GM19467 (cell line): ENCODE results near the gene ABCC12.
"Not testable (repeated sequence)": the region's sequence is repeated elsewhere in the genome, so short reads cannot be mapped to it uniquely, and the experiment has no call there.

Experiments
- ATAC-seq: cut with Tn5 transposase; IDR thresholded peaks from one replicate; pipeline ENCODE4 v1.9.1; 2021; ENCODE audit warnings: mild to moderate bottlenecking, moderate library complexity; ENCODE audit not compliant: unreplicated experiment

The ABCC12 gene

GRCh38 chr16:48155926-48156789, at the start of gene ABCC12:
ABCC12 (minus strand) TSS chr16:48155993; CDS start chr16:48146424, 9,569 bp downstream.
- no peak for ATAC-seq

- no peak for ATAC-seq
Observed at GRCh38 chr16:48204825-48205151, 49.0 kb upstream of the ABCC12 start.

- ATAC-seq, result no peak
Observed at GRCh38 chr16:48203974-48204824, 48.4 kb upstream of the ABCC12 start.

- ATAC-seq, result no peak
Observed at GRCh38 chr16:48201515-48202201, 45.9 kb upstream of the ABCC12 start.

GRCh38 chr16:48197294-48197693, 41.5 kb upstream of the ABCC12 start:
- ATAC-seq, result no peak

GRCh38 chr16:48194828-48195556, 39.2 kb upstream of the ABCC12 start:
- no peak for ATAC-seq

- no peak for ATAC-seq
Observed at GRCh38 chr16:48193846-48194245, 38.1 kb upstream of the ABCC12 start.

GRCh38 chr16:48188449-48189102, 32.8 kb upstream of the ABCC12 start:
- peak; percentile 91 for ATAC-seq

GRCh38 chr16:48187779-48188178, 32.0 kb upstream of the ABCC12 start:
- ATAC-seq, result no peak

GRCh38 chr16:48184681-48185080, 28.9 kb upstream of the ABCC12 start:
- no peak for ATAC-seq

- no peak for ATAC-seq
Observed at GRCh38 chr16:48182979-48183537, 27.3 kb upstream of the ABCC12 start.

GRCh38 chr16:48181746-48182520, 26.1 kb upstream of the ABCC12 start:
- not testable (repeated sequence) for ATAC-seq

GRCh38 chr16:48180868-48181480, 25.2 kb upstream of the ABCC12 start:
- no peak for ATAC-seq

- no peak for ATAC-seq
Observed at GRCh38 chr16:48176635-48177408, 21.0 kb upstream of the ABCC12 start.

GRCh38 chr16:48173889-48174288, 18.1 kb upstream of the ABCC12 start:
- no peak for ATAC-seq

- no peak for ATAC-seq
Observed at GRCh38 chr16:48172682-48173081, 16.9 kb upstream of the ABCC12 start.

GRCh38 chr16:48169896-48170295, 14.1 kb upstream of the ABCC12 start:
- no peak for ATAC-seq

- ATAC-seq, result no peak
Observed at GRCh38 chr16:48168075-48168474, 12.3 kb upstream of the ABCC12 start.
